Activated B cell treated with CpG ODN at 0.5 μM for 24 hours (primary cell): ENCODE measurements around the gene ONECUT3. TPM values are rescaled to one million over a fixed set of nuclear protein-coding genes. Genes with fewer than 3 reads are reported as not detected.

Experiments
- ATAC-seq: fragments of 200-7000 bp; cut with Tn5 transposase; one replicate; pipeline ENCODE4 v1.10.0; 2021; ENCODE audit warnings: low read depth, mild to moderate bottlenecking, moderate library complexity
- CTCF ChIA-PET: fragments of 350-600 bp; sonication (Branson Sonifier 250); formaldehyde crosslinking; loops from one replicate; lab custom pipeline; 2021; ENCODE audit warnings: antibody characterized with exemption; lab: Charles Lee
- POLR2A ChIA-PET: fragments of 350-600 bp; sonication (Branson Sonifier 250); formaldehyde crosslinking; loops from one replicate; lab custom pipeline; 2021; ENCODE audit warnings: antibody characterized with exemption; lab: Charles Lee
- DNase-seq: peaks from one replicate; pipeline ENCODE4 v3.0.0; 2022
- H3K27ac Mint-ChIP-seq: one replicate; pipeline ENCODE4 v1.8.0; 2020; ENCODE audit warnings: mixed read lengths
- H3K27me3 Mint-ChIP-seq: one replicate; pipeline ENCODE4 v1.8.0; 2021; ENCODE audit warnings: mixed read lengths
- H3K36me3 Mint-ChIP-seq: one replicate; pipeline ENCODE4 v1.8.0; 2021; ENCODE audit warnings: low read depth, mixed read lengths
- H3K4me1 Mint-ChIP-seq: one replicate; pipeline ENCODE4 v1.8.0; 2021; ENCODE audit warnings: mixed read lengths
- H3K4me3 Mint-ChIP-seq: one replicate; pipeline ENCODE4 v1.8.0; 2020; ENCODE audit warnings: mild to moderate bottlenecking, mixed read lengths
- H3K9me3 Mint-ChIP-seq: one replicate; pipeline ENCODE4 v1.8.0; 2020; ENCODE audit warnings: mixed read lengths
- CTCF ChIP-seq: fragments of 200-600 bp; IDR thresholded peaks from one replicate; pipeline ENCODE4 v1.8.0; 2022; ENCODE audit warnings: antibody characterized with exemption, mild to moderate bottlenecking
- intact Hi-C: fragments of 100-400 bp; cut with micrococcal nuclease; formaldehyde crosslinking; loops from one replicate; pipeline ENCODE4 v1.15.1; 2024
- total RNA-seq: library from RNA; stranded (reverse); gene quantifications from 2 replicates; pipeline ENCODE4 v1.2.3, GENCODE V29; 2022

ONECUT3 gene
- total RNA-seq, 1 donor from 2014 or later, result not detected

GRCh38 chr19:1763648-1764639 is 10.6 kb downstream of the ONECUT3 start:
- Mint-ChIP-seq H3K27ac (no peak overlapping the region), H3K4me3 (no peak overlapping the region), H3K27me3 (peaks cover 60% of the 10 kb centered on the region), H3K9me3 (no peaks in the 10 kb centered on the region), H3K4me1 (peaks cover 4% of the 10 kb centered on the region), H3K36me3 (no peaks in the 10 kb centered on the region)
- DNase-seq, result no peak
- ATAC-seq, result no peak
- intact Hi-C loops, result loop anchor here (10.0 kb wide), 1 partner anchor 299 kb away; no protein-coding TSS in a partner anchor
- TF ChIP-seq CTCF, result no peak
- ChIA-PET CTCF (no interaction called here), POLR2A (interaction anchor here (0.6 kb wide), 3 partner anchors 7 to 174 kb away, joined by 3 to 4 read pairs (median 3); no protein-coding TSS in a partner anchor)

- no peaks in the 10 kb centered on the region for H3K9me3 Mint-ChIP-seq
- peaks cover 59% of the 10 kb centered on the region for H3K27me3 Mint-ChIP-seq
- no peak overlapping the region for H3K4me3 Mint-ChIP-seq
- H3K27ac Mint-ChIP-seq, result no peak overlapping the region
- ATAC-seq, result no peak
- peaks cover 4% of the 10 kb centered on the region for H3K4me1 Mint-ChIP-seq
- POLR2A ChIA-PET, result interaction anchor here (0.6 kb wide), 2 partner anchors 50 to 175 kb away, joined by 3 to 4 read pairs; no protein-coding TSS in a partner anchor
- intact Hi-C loops, result loop anchor here (10.0 kb wide), 1 partner anchor 300 kb away; no protein-coding TSS in a partner anchor
- no peak for DNase-seq
- H3K36me3 Mint-ChIP-seq, result no peaks in the 10 kb centered on the region
- TF ChIP-seq CTCF, result no peak
- CTCF ChIA-PET, result no interaction called here
Observed at GRCh38 chr19:1764729-1765128, 11.4 kb downstream of the ONECUT3 start.

GRCh38 chr19:1765232-1765903 is 12.1 kb downstream of the ONECUT3 start:
- ChIA-PET CTCF (interaction anchor here (3.5 kb wide), 1 partner anchor 219 kb away, joined by 25 read pairs; no protein-coding TSS in a partner anchor), POLR2A (interaction anchor here (2.2 kb wide), 1 partner anchor 219 kb away, joined by 7 read pairs; no protein-coding TSS in a partner anchor)
- ATAC-seq (no peak), DNase-seq (no peak)
- no peak overlapping the region for H3K4me3 Mint-ChIP-seq
- H3K9me3 Mint-ChIP-seq, result peaks cover 1% of the 10 kb centered on the region
- no peaks in the 10 kb centered on the region for H3K36me3 Mint-ChIP-seq
- peaks cover 62% of the 10 kb centered on the region for H3K27me3 Mint-ChIP-seq
- no peak overlapping the region for H3K27ac Mint-ChIP-seq
- TF ChIP-seq CTCF, result no peak
- intact Hi-C loops, result loop anchor here (10.0 kb wide), 1 partner anchor 301 kb away; no protein-coding TSS in a partner anchor
- H3K4me1 Mint-ChIP-seq, result peaks cover 4% of the 10 kb centered on the region

- Mint-ChIP-seq H3K4me3 (no peak overlapping the region), H3K27me3 (peaks cover 61% of the 10 kb centered on the region), H3K4me1 (peaks cover 4% of the 10 kb centered on the region), H3K36me3 (no peaks in the 10 kb centered on the region), H3K9me3 (peaks cover 8% of the 10 kb centered on the region), H3K27ac (no peak overlapping the region)
- intact Hi-C loops, result loop anchor here (10.0 kb wide), 1 partner anchor 301 kb away; no protein-coding TSS in a partner anchor
- POLR2A ChIA-PET, result interaction anchor here (2.2 kb wide), 1 partner anchor 220 kb away, joined by 7 read pairs; no protein-coding TSS in a partner anchor
- no peak for DNase-seq
- CTCF ChIA-PET, result interaction anchor here (0.9 to 3.5 kb wide), 4 partner anchors 60 to 220 kb away, joined by 3 to 25 read pairs (median 8); no protein-coding TSS in a partner anchor
- no peak for TF ChIP-seq CTCF
- ATAC-seq, result no peak
Observed at GRCh38 chr19:1765904-1766799, 12.8 kb downstream of the ONECUT3 start.
